GM23338 (cell line): ENCODE data around the gene CYFIP2. TPM values are rescaled to one million over a fixed set of nuclear protein-coding genes. Genes with fewer than 3 reads are reported as not detected.

Experiments used
- ATAC-seq: fragments of 200-7000 bp; cut with Tn5 transposase; 3 replicates; pipeline ENCODE4 v1.9.1; 2020
- DNase-seq: peaks from one replicate; pipeline ENCODE4 v3.0.0-alpha.2; 2015; ENCODE audit warnings: low spot score
- H2AFZ ChIP-seq: fragments of 200-600 bp; sonication (generic); 2 replicates; pipeline ENCODE4 v1.8.0; 2016; ENCODE audit warnings: antibody characterized with exemption, mild to moderate bottlenecking, moderate library complexity
- H3F3A ChIP-seq: fragments of 200-600 bp; sonication (generic); replicated peaks from 2 replicates; pipeline ENCODE4 v1.8.0; 2017; ENCODE audit warnings: antibody characterized with exemption, mixed run types, low read depth
- H3K27ac ChIP-seq: fragments of 200-600 bp; sonication (generic); 2 replicates; pipeline ENCODE4 v1.6.1; 2016; ENCODE audit warnings: low read depth
- H3K27me3 ChIP-seq: fragments of 200-600 bp; sonication (generic); 2 replicates; pipeline ENCODE4 v1.8.0; 2016; ENCODE audit warnings: mild to moderate bottlenecking, mixed run types, moderate library complexity; ENCODE audit not compliant: insufficient read depth
- H3K36me3 ChIP-seq: fragments of 200-600 bp; sonication (generic); 2 replicates; pipeline ENCODE4 v1.8.0; 2016; ENCODE audit warnings: mild to moderate bottlenecking; ENCODE audit not compliant: insufficient read depth
- H3K4me1 ChIP-seq: fragments of 200-600 bp; sonication (generic); 2 replicates; pipeline ENCODE4 v1.8.0; 2016; ENCODE audit warnings: mild to moderate bottlenecking, moderate library complexity; ENCODE audit not compliant: insufficient read depth
- H3K4me2 ChIP-seq: fragments of 200-600 bp; sonication (generic); 2 replicates; pipeline ENCODE4 v1.7.1; 2017; ENCODE audit warnings: mixed run types
- H3K4me3 ChIP-seq: fragments of 200-600 bp; sonication (generic); 2 replicates; pipeline ENCODE4 v1.6.1; 2016; ENCODE audit warnings: mixed run types
- H3K79me2 ChIP-seq: fragments of 200-600 bp; sonication (generic); replicated peaks from 2 replicates; pipeline ENCODE4 v1.8.0; 2017; ENCODE audit warnings: mild to moderate bottlenecking; ENCODE audit not compliant: insufficient read depth
- H3K9me2 ChIP-seq: fragments of 200-600 bp; sonication (generic); 2 replicates; pipeline ENCODE4 v1.8.0; 2017; ENCODE audit not compliant: insufficient read depth
- H4K20me1 ChIP-seq: fragments of 200-600 bp; sonication (generic); replicated peaks from 2 replicates; pipeline ENCODE4 v1.8.0; 2017; ENCODE audit warnings: mild to moderate bottlenecking; ENCODE audit not compliant: insufficient read depth
- H3K27ac Mint-ChIP-seq: 2 replicates; pipeline ENCODE4 v1.8.0; 2020; ENCODE audit warnings: inconsistent platforms, mild to moderate bottlenecking, moderate library complexity, mixed read lengths
- H3K27me3 Mint-ChIP-seq: 3 replicates; pipeline ENCODE4 v1.8.0; 2022; ENCODE audit warnings: low read depth, mild to moderate bottlenecking, moderate library complexity, mixed read lengths, inconsistent platforms; ENCODE audit not compliant: insufficient read depth, poor library complexity
- H3K36me3 Mint-ChIP-seq: 3 replicates; pipeline ENCODE4 v1.8.0; 2021; ENCODE audit warnings: low read depth, mild to moderate bottlenecking, inconsistent platforms, moderate library complexity, mixed read lengths
- H3K4me1 Mint-ChIP-seq: 3 replicates; pipeline ENCODE4 v1.8.0; 2020; ENCODE audit warnings: mild to moderate bottlenecking, inconsistent platforms, mixed read lengths
- H3K4me3 Mint-ChIP-seq: 3 replicates; pipeline ENCODE4 v1.8.0; 2021; ENCODE audit warnings: moderate library complexity, mild to moderate bottlenecking, inconsistent platforms, mixed read lengths
- H3K9me3 Mint-ChIP-seq: 3 replicates; pipeline ENCODE4 v1.8.0; 2020; ENCODE audit warnings: moderate library complexity, mild to moderate bottlenecking, inconsistent platforms, mixed read lengths
- CREB1 ChIP-seq: fragments of 250-450 bp; sonication (Bioruptor Pico); IDR thresholded peaks from 2 replicates; pipeline ENCODE4 v1.5.0; 2020; ENCODE audit warnings: low read depth, mild to moderate bottlenecking, moderate library complexity
- CTCF ChIP-seq, 2 experiments: fragments of 200-600 bp in 1 of 2; sonication (generic) in 1 of 2; conservative IDR thresholded peaks; 2 replicates each; pipeline versions ENCODE4 v1.5.1 to v1.6.1; 2016 to 2017; ENCODE audit warnings: antibody characterized with exemption in 2 of 2, low read depth in 2 of 2, mild to moderate bottlenecking in 2 of 2, moderate library complexity in 1 of 2
- EZH2 ChIP-seq: fragments of 200-600 bp; sonication (generic); IDR thresholded peaks from one replicate; pipeline ENCODE4 v1.8.0; 2017; ENCODE audit warnings: antibody characterized with exemption, mild to moderate bottlenecking, low read depth; ENCODE audit not compliant: unreplicated experiment
- EZH2phosphoT487 ChIP-seq: fragments of 200-600 bp; sonication (generic); IDR thresholded peaks from one replicate; pipeline ENCODE4 v1.8.1; 2018; ENCODE audit warnings: antibody characterized with exemption; ENCODE audit not compliant: unreplicated experiment
- REST ChIP-seq: IDR thresholded peaks from one replicate; pipeline ENCODE4 v1.6.1; 2018; ENCODE audit warnings: antibody characterized with exemption; ENCODE audit not compliant: unreplicated experiment
- ZNF331 ChIP-seq: fragments of 250-450 bp; sonication (Bioruptor Pico); IDR thresholded peaks from 2 replicates; pipeline ENCODE4 v1.5.0; 2020; ENCODE audit warnings: low read depth, mild to moderate bottlenecking, moderate library complexity
- ZNF462 ChIP-seq: fragments of 250-450 bp; sonication (Bioruptor Pico); IDR thresholded peaks from 2 replicates; pipeline ENCODE4 v1.5.0; 2020; ENCODE audit warnings: mild to moderate bottlenecking, moderate library complexity
- polyA plus RNA-seq: library from polyadenylated mRNA; unstranded; fragments of >200 nt; fragmentation: Nextera tagmentation; extraction: Ambion mirVana; gene quantifications from 2 replicates; pipeline ENCODE4 v1.2.1, GENCODE V29; 2016
- total RNA-seq: library from RNA; depleted of rRNA; stranded (reverse); fragments of >200 nt; shearing (Covaris generic); gene quantifications from 2 replicates; pipeline ENCODE4 v1.2.3, GENCODE V29; 2014

Gene CYFIP2
- total and polyA plus RNA-seq, 2 experiments from 2014 or later, result 54.1 to 98.4 TPM

GRCh38 chr5:157336423-157336744 is 70.5 kb downstream of the CYFIP2 start:
- no peak for ATAC-seq
- Histone ChIP-seq H3K27ac (no peak overlapping the region), H3K79me2 (no peaks in the 10 kb centered on the region), H3K9me2 (no peaks in the 10 kb centered on the region), H4K20me1 (no peaks in the 10 kb centered on the region), H3K4me2 (no peak overlapping the region), H3K4me3 (no peak overlapping the region), H3K27me3 (no peaks in the 10 kb centered on the region), H3F3A (no peaks in the 10 kb centered on the region), H3K36me3 (peaks cover 10% of the 10 kb centered on the region), H2AFZ (no peak overlapping the region), H3K4me1 (no peaks in the 10 kb centered on the region)
- TF ChIP-seq ZNF331 (CRISPR knock-in tag) (no peak), CTCF (conservative IDR thresholded peaks at IDR 0.05; ENCODE audit: low read depth in 2 of 2) (no peak), ZNF462 (no peak), CREB1 (no peak), REST (no peak), EZH2 (no peak), EZH2phosphoT487 (no peak)
- peaks cover 2% of the 10 kb centered on the region for H3K27me3 Mint-ChIP-seq
- no peaks in the 10 kb centered on the region for H3K9me3 Mint-ChIP-seq
- H3K36me3 Mint-ChIP-seq, result peaks cover 31% of the 10 kb centered on the region
- H3K4me1 Mint-ChIP-seq, result no peaks in the 10 kb centered on the region
- H3K4me3 Mint-ChIP-seq, result no peak overlapping the region
- DNase-seq, result no peak
- H3K27ac Mint-ChIP-seq, result no peak overlapping the region
